OCI-LY3 (cell line): ENCODE data around the gene MYOF.

Experiments
- EZH2phosphoT487 ChIP-seq: fragments of 200-600 bp; shearing (Covaris generic); IDR thresholded peaks from 2 replicates; pipeline ENCODE4 v1.6.1; 2018; ENCODE audit warnings: antibody characterized with exemption, mixed run types, low read depth
- TF ChIP-seq, protein P1 (sequence below): fragments of 200-600, 300-600 bp; sonication (generic); IDR thresholded peaks from 2 replicates; pipeline ENCODE4 v1.5.1; 2014; ENCODE audit warnings: antibody characterized with exemption, low read length, low read depth

DNA sequence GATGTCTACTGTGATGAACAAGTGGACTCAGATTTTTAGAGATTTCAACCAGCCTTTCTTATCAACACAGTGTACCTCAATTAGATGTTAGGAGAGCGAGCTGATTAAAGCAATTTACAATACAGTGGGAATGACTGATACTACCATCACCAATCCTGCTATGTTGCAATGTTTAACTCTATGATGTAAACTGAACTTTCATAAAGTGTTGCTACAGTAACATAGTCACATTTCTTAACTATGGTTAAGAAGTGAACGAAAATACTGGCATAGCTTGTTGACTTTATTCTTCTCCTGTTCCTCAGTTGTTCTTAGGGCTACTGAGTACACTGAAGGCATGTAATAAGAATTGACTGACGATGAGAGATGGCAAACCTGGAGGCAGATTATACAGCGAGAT, 139.8 kb downstream of the MYOF start:
- TF ChIP-seq, protein P1, sequence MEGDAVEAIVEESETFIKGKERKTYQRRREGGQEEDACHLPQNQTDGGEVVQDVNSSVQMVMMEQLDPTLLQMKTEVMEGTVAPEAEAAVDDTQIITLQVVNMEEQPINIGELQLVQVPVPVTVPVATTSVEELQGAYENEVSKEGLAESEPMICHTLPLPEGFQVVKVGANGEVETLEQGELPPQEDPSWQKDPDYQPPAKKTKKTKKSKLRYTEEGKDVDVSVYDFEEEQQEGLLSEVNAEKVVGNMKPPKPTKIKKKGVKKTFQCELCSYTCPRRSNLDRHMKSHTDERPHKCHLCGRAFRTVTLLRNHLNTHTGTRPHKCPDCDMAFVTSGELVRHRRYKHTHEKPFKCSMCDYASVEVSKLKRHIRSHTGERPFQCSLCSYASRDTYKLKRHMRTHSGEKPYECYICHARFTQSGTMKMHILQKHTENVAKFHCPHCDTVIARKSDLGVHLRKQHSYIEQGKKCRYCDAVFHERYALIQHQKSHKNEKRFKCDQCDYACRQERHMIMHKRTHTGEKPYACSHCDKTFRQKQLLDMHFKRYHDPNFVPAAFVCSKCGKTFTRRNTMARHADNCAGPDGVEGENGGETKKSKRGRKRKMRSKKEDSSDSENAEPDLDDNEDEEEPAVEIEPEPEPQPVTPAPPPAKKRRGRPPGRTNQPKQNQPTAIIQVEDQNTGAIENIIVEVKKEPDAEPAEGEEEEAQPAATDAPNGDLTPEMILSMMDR, result no peak
- TF ChIP-seq EZH2phosphoT487, result no peak
